HCT116 (cell line): ENCODE results near the gene SOS1. TPM values are rescaled to one million over a fixed set of nuclear protein-coding genes. Genes with fewer than 3 reads are reported as not detected.

ENCODE experiments used
- ATAC-seq: fragments of 200-7000 bp; cut with Tn5 transposase; 2 replicates; pipeline ENCODE4 v1.9.1; 2020; ENCODE audit warnings: mild to moderate bottlenecking, moderate library complexity
- BruUV-seq: library from RNA; stranded (reverse); fragments of 400-500 nt; replicated peaks from 2 replicates; lab custom pipeline; 2021; lab: Mats Ljungman, UMichigan
- CTCF ChIA-PET: fragments of 300-600 bp; sonication (Branson Sonifier 250); formaldehyde crosslinking; loops from one replicate; lab custom pipeline; 2021; ENCODE audit warnings: antibody characterized with exemption; lab: Charles Lee
- POLR2A ChIA-PET: fragments of 300-600, 350-600 bp; sonication (Branson Sonifier 250); formaldehyde crosslinking; loops from one replicate; lab custom pipeline; 2021; ENCODE audit warnings: antibody characterized with exemption; lab: Charles Lee
- RAD21 ChIA-PET, 2 experiments: fragments of 300-600 bp; sonication (Branson Sonifier 250); formaldehyde crosslinking; loops; one replicate each; lab custom pipeline; 2023; ENCODE audit warnings: low total read pairs in 2 of 2; ENCODE audit not compliant: uncharacterized antibody in 2 of 2, unreplicated experiment in 2 of 2, low non-redundant PET in 1 of 2; lab: Charles Lee
- DNase-seq: peaks from one replicate; pipeline ENCODE4 v3.0.0-alpha.2; 2010; ENCODE audit warnings: low read depth, low spot score
- H2AFZ ChIP-seq: fragments of 200-600 bp; shearing (Covaris generic), sonication (generic); 2 replicates; pipeline ENCODE4 v1.6.1; 2017; ENCODE audit warnings: low read depth, mixed run types, mixed read lengths, antibody characterized with exemption, low read length; ENCODE audit not compliant: poor library complexity, severe bottlenecking
- H3K27ac ChIP-seq: 2 replicates; pipeline ENCODE4 v1.5.1; 2012; ENCODE audit warnings: low read depth, low read length
- H3K27me3 ChIP-seq: fragments of 200-600 bp; sonication (generic); 2 replicates; pipeline ENCODE4 v1.6.1; 2016; ENCODE audit warnings: mixed run types, low read length, mixed read lengths; ENCODE audit not compliant: insufficient read depth
- H3K36me3 ChIP-seq, 2 experiments: fragments of 200-500 bp in 1 of 2; fragments of 200-600 bp in 1 of 2; sonication (Bioruptor generic) in 1 of 2; sonication (generic) in 1 of 2; 2 replicates each; pipeline versions ENCODE4 v1.5.1 to v1.6.1; 2014 to 2016; ENCODE audit warnings: low read length in 2 of 2, inconsistent platforms in 1 of 2, mixed read lengths in 1 of 2, mixed run types in 1 of 2; ENCODE audit not compliant: insufficient read depth in 2 of 2, control insufficient read depth in 1 of 2
- H3K4me1 ChIP-seq, 2 experiments: fragments of 200-600 bp in 1 of 2; sonication (generic) in 1 of 2; 2 replicates each; pipeline versions ENCODE4 v1.5.1 to v1.6.1; 2012 to 2017; ENCODE audit warnings: low read length in 2 of 2, inconsistent platforms in 1 of 2, mild to moderate bottlenecking in 1 of 2, mixed read lengths in 1 of 2, mixed run types in 1 of 2, moderate library complexity in 1 of 2; ENCODE audit not compliant: insufficient read depth in 2 of 2, control insufficient read depth in 1 of 2
- H3K4me2 ChIP-seq: fragments of 200-600 bp; sonication (generic); 2 replicates; pipeline ENCODE4 v1.6.1; 2017; ENCODE audit warnings: mixed run types, low read length, mixed read lengths
- H3K4me3 ChIP-seq, 2 experiments: fragments of 200-600 bp in 1 of 2; sonication (generic) in 1 of 2; replicated peaks in 1 of 2; 2 replicates each; pipeline ENCODE4 v1.5.1; 2011 to 2016; ENCODE audit warnings: low read length in 2 of 2, control low read depth in 1 of 2, low read depth in 1 of 2, mild to moderate bottlenecking in 1 of 2, mixed read lengths in 1 of 2, mixed run types in 1 of 2
- H3K79me2 ChIP-seq: fragments of 200-600 bp; sonication (generic); 2 replicates; pipeline ENCODE4 v1.6.1; 2017; ENCODE audit warnings: mild to moderate bottlenecking, mixed run types, low read length, moderate library complexity, mixed read lengths; ENCODE audit not compliant: insufficient read depth
- H3K9ac ChIP-seq: fragments of 200-600 bp; sonication (generic); 2 replicates; pipeline ENCODE4 v1.6.1; 2016; ENCODE audit warnings: low read length, mixed read lengths
- H3K9me2 ChIP-seq: fragments of 200-600 bp; sonication (generic), shearing (Covaris generic); 2 replicates; pipeline ENCODE4 v1.6.1; 2017; ENCODE audit warnings: mixed run types, mild to moderate bottlenecking, moderate library complexity; ENCODE audit not compliant: insufficient read depth
- H3K9me3 ChIP-seq, 2 experiments: fragments of 200-500 bp in 1 of 2; fragments of 200-600 bp in 1 of 2; sonication (Bioruptor generic) in 1 of 2; sonication (generic) in 1 of 2; 2 replicates each; pipeline ENCODE4 v1.6.1; 2014 to 2017; ENCODE audit warnings: low read length in 2 of 2, mixed read lengths in 2 of 2, inconsistent platforms in 1 of 2, low read depth in 1 of 2, mild to moderate bottlenecking in 1 of 2, mixed run types in 1 of 2, moderate library complexity in 1 of 2; ENCODE audit not compliant: control insufficient read depth in 1 of 2, insufficient read depth in 1 of 2
- H4K20me1 ChIP-seq: fragments of 200-600 bp; sonication (generic), shearing (Covaris generic); 2 replicates; pipeline ENCODE4 v1.6.1; 2017; ENCODE audit warnings: mixed run types, mild to moderate bottlenecking, moderate library complexity; ENCODE audit not compliant: insufficient read depth
- CEBPB ChIP-seq: IDR thresholded peaks from 2 replicates; pipeline ENCODE4 v1.6.1; 2012; ENCODE audit warnings: low read depth
- EGR1 ChIP-seq: IDR thresholded peaks from 2 replicates; pipeline ENCODE4 v1.6.1; 2012; ENCODE audit warnings: low read depth
- ELF1 ChIP-seq: IDR thresholded peaks from 2 replicates; pipeline ENCODE4 v1.6.1; 2012; ENCODE audit warnings: low read depth, borderline replicate concordance
- EZH2 ChIP-seq: fragments of 200-600 bp; sonication (generic); IDR thresholded peaks from 2 replicates; pipeline ENCODE4 v1.6.1; 2017; ENCODE audit warnings: antibody characterized with exemption, mixed run types
- EZH2phosphoT487 ChIP-seq: fragments of 200-600 bp; IDR thresholded peaks from 2 replicates; pipeline ENCODE4 v1.6.1; 2018; ENCODE audit warnings: antibody characterized with exemption, borderline replicate concordance
- FOSL1 ChIP-seq: IDR thresholded peaks from 2 replicates; pipeline ENCODE4 v1.6.1; 2012; ENCODE audit warnings: low read depth
- JUND ChIP-seq: IDR thresholded peaks from 2 replicates; pipeline ENCODE4 v1.6.1; 2012
- POLR2A ChIP-seq: IDR thresholded peaks from 2 replicates; pipeline ENCODE4 v1.7.0; 2011; ENCODE audit warnings: borderline replicate concordance; ENCODE audit not compliant: insufficient read depth, insufficient read length; ENCODE audit errors: extremely low read depth
- POLR2AphosphoS5 ChIP-seq: IDR thresholded peaks from 2 replicates; pipeline ENCODE4 v1.6.1; 2011; ENCODE audit warnings: mild to moderate bottlenecking, low read depth, low read length, moderate library complexity
- RAD21 ChIP-seq: IDR thresholded peaks from 2 replicates; pipeline ENCODE4 v1.6.1; 2012; ENCODE audit warnings: low read depth, mild to moderate bottlenecking
- SIN3A ChIP-seq: IDR thresholded peaks from 2 replicates; pipeline ENCODE4 v1.6.1; 2012; ENCODE audit warnings: low read depth
- SRF ChIP-seq: IDR thresholded peaks from 2 replicates; pipeline ENCODE4 v1.6.1; 2012; ENCODE audit warnings: low read depth
- TCF7L2 ChIP-seq: IDR thresholded peaks from 2 replicates; pipeline ENCODE4 v1.7.0; 2011; ENCODE audit warnings: borderline replicate concordance, inconsistent platforms; ENCODE audit not compliant: insufficient read depth, insufficient read length; ENCODE audit errors: extremely low read depth
- YY1 ChIP-seq: IDR thresholded peaks from 2 replicates; pipeline ENCODE4 v1.6.1; 2011; ENCODE audit warnings: low read length, low read depth, moderate library complexity, mild to moderate bottlenecking; ENCODE audit not compliant: insufficient replicate concordance; ENCODE audit errors: extremely low read depth
- ZFX ChIP-seq: fragments of 450-650 bp; IDR thresholded peaks from 2 replicates; pipeline ENCODE4 v1.6.1; 2017
- ZNF274 ChIP-seq: fragments of 200-500 bp; sonication (Bioruptor generic); IDR thresholded peaks from 2 replicates; pipeline ENCODE4 v1.6.1; 2014; ENCODE audit warnings: mild to moderate bottlenecking, low read depth, low read length, inconsistent platforms
- intact Hi-C: fragments of 100-400 bp; cut with micrococcal nuclease; formaldehyde crosslinking; loops from 2 replicates; pipeline ENCODE4 v1.10.0; 2022
- total RNA-seq: library from RNA; stranded (reverse); gene quantifications from one replicate; pipeline ENCODE4 v1.2.1, GENCODE V29; 2021; ENCODE audit not compliant: unreplicated experiment
- TF ChIP-seq, protein P1 (sequence below): IDR thresholded peaks from 2 replicates; pipeline ENCODE4 v1.6.1; 2012
- TF ChIP-seq, protein P2 (sequence below), 3 experiments: fragments of 200-600 bp in 1 of 3; sonication (generic) in 1 of 3; IDR thresholded peaks in 2 of 3; conservative IDR thresholded peaks in 1 of 3; 2 replicates each; pipeline ENCODE4 v1.5.1; 2012 to 2017; ENCODE audit warnings: low read depth in 2 of 3, low read length in 2 of 3, antibody characterized with exemption in 1 of 3, borderline replicate concordance in 1 of 3, control low read depth in 1 of 3, mild to moderate bottlenecking in 1 of 3, mixed read lengths in 1 of 3, mixed run types in 1 of 3, moderate library complexity in 1 of 3; ENCODE audit not compliant: insufficient read depth in 1 of 3

The SOS1 gene
- total RNA-seq, 1 experiment from 2014 or later = 19.4 TPM

DNA sequence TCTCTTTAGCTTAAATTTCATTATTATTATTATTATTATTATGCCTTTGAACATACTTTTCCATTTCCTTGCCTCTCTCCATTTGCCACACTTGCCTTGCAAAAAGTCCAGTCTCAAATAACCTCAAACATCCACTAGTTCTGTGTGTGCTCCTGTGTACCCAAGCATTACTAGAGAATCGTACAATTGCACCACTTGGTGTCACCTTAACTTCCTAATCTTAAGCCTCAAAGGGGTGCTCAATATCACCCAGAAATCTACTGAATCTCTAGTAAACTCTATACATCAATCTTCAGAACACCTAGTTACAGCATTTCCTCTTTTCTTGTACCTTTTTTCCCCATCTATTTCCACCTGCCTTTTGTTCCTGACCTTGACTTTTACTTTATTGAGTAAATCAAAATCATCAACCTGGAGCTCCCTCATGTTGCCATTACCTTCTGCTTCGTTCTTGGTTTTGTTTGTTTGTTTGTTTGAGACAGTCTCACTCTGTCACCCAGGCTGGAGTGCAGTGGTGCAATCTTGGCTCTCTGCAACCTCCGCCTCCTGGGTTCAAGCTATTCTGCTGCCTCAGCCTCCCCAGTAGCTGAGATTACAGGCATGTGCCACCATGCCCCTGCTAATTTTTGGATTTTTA lies 12.5 kb upstream of the SOS1 start:
- CTCF ChIA-PET = interaction anchor here (1.9 kb wide), 1 partner anchor 9 kb away, joined by 4 read pairs; no protein-coding TSS in a partner anchor
- H4K20me1 ChIP-seq = no peaks in the 10 kb centered on the region
- intact Hi-C loops = no loop called here
- H3K4me3 ChIP-seq = no peak overlapping the region
- no peaks in the 10 kb centered on the region for H3K36me3 ChIP-seq
- H3K27ac ChIP-seq = no peak overlapping the region
- no peak for DNase-seq
- BruUV-seq = no TSS peak
- TF ChIP-seq, protein P1, sequence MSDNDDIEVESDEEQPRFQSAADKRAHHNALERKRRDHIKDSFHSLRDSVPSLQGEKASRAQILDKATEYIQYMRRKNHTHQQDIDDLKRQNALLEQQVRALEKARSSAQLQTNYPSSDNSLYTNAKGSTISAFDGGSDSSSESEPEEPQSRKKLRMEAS = no peak
- TF ChIP-seq POLR2A (no peak), YY1 (no peak), TCF7L2 (no peak), SRF (no peak)
- H3K27me3 ChIP-seq = no peaks in the 10 kb centered on the region
- ATAC-seq = no peak
- no peak overlapping the region for H3K4me2 ChIP-seq
- POLR2A ChIA-PET = no interaction called here
- no peak overlapping the region for H3K9ac ChIP-seq
- H3K9me3 ChIP-seq = no peaks in the 10 kb centered on the region
- H3K79me2 ChIP-seq = no peaks in the 10 kb centered on the region
- RAD21 ChIA-PET = no interaction called here
- H3K9me2 ChIP-seq = no peaks in the 10 kb centered on the region
- H3K4me1 ChIP-seq = no peaks in the 10 kb centered on the region
- no peak overlapping the region for H2AFZ ChIP-seq

DNA sequence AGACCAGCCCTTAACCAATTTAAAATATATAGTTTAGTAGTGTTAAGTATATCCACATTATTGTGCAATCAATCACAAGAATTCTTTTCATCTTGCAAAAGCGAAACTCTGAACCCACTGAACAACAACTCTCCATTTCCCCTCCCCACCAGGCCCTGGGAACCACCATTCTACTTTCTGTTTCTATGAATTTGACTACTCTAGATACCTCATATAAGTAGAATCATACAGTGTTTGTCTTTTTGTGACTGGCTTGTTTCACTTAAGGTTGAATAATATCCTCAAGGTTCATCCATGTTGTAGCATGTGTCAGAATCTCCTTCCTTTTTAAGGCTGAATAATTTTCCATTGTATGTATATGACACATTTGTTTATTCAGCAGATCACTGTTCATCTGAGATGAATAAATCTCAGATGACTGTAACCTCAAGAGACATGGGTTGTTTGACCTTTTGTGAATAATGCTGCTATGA lies 8.1 kb upstream of the SOS1 start:
- CTCF ChIA-PET = no interaction called here
- Histone ChIP-seq H4K20me1 (no peaks in the 10 kb centered on the region), H3K9me3 (no peaks in the 10 kb centered on the region), H2AFZ (no peak overlapping the region), H3K27me3 (no peaks in the 10 kb centered on the region), H3K9ac (no peak overlapping the region), H3K27ac (no peak overlapping the region), H3K9me2 (no peaks in the 10 kb centered on the region), H3K4me3 (no peak overlapping the region), H3K4me2 (no peak overlapping the region), H3K79me2 (no peaks in the 10 kb centered on the region), H3K4me1 (peaks cover 0 to 8% of the 10 kb centered on the region in 2 experiments; a peak in 2 of 4 replicates), H3K36me3 (no peaks in the 10 kb centered on the region)
- RAD21 ChIA-PET = no interaction called here
- no TSS peak for BruUV-seq
- ATAC-seq = no peak
- DNase-seq = no peak
- intact Hi-C loops = no loop called here
- POLR2A ChIA-PET = no interaction called here
- TF ChIP-seq ELF1 (no peak), POLR2AphosphoS5 (no peak), YY1 (no peak), FOSL1 (no peak), EZH2 (no peak), SIN3A (no peak), JUND (no peak), RAD21 (no peak), EGR1 (no peak), POLR2A (no peak), CEBPB (no peak), EZH2phosphoT487 (no peak), ZNF274 (no peak), ZFX (no peak)
- TF ChIP-seq, protein P2, sequence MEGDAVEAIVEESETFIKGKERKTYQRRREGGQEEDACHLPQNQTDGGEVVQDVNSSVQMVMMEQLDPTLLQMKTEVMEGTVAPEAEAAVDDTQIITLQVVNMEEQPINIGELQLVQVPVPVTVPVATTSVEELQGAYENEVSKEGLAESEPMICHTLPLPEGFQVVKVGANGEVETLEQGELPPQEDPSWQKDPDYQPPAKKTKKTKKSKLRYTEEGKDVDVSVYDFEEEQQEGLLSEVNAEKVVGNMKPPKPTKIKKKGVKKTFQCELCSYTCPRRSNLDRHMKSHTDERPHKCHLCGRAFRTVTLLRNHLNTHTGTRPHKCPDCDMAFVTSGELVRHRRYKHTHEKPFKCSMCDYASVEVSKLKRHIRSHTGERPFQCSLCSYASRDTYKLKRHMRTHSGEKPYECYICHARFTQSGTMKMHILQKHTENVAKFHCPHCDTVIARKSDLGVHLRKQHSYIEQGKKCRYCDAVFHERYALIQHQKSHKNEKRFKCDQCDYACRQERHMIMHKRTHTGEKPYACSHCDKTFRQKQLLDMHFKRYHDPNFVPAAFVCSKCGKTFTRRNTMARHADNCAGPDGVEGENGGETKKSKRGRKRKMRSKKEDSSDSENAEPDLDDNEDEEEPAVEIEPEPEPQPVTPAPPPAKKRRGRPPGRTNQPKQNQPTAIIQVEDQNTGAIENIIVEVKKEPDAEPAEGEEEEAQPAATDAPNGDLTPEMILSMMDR (IDR thresholded peaks at IDR 0.05 in 2 of 3, conservative IDR thresholded peaks at IDR 0.05 in 1 of 3; ENCODE audit: borderline replicate concordance in 1 of 3, insufficient read depth in 1 of 3, low read depth in 2 of 3, low read length in 2 of 3) = no peak
